ENCODE measurements around the gene DOP1B.

DOP1B gene

DNA sequence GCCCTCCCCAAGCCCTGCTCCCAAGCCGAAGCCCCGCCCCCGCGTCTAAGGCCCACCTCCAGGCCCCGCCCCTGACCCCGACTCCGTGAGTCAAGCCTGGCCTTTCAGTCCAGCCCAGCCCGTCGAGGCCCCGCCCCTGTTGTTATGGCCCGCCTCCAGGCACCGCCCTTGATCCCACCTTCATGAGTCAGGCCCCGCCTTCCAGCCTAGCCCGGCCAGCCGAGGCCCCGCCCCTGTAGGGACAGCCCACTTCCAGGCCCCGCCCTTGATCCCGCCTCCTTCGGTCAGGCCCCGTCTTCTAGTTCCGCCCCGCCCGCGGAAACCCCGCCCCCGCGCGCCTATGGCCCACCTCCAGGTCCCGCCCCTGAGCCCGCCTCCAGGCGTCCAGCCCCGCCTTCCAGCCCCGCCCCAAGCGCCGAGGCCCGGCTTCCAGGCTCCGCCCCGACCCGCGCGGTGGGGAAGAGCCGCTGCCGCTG is 247 bp upstream of the DOP1B start:
- no peak for TF ChIP-seq GATA2 (IDR thresholded peaks at IDR 0.05; ENCODE audit: low read depth, low read length)
- TF ChIP-seq GATA3 (IDR thresholded peaks at IDR 0.05; ENCODE audit: low read depth, low read length) = no peak

DNA sequence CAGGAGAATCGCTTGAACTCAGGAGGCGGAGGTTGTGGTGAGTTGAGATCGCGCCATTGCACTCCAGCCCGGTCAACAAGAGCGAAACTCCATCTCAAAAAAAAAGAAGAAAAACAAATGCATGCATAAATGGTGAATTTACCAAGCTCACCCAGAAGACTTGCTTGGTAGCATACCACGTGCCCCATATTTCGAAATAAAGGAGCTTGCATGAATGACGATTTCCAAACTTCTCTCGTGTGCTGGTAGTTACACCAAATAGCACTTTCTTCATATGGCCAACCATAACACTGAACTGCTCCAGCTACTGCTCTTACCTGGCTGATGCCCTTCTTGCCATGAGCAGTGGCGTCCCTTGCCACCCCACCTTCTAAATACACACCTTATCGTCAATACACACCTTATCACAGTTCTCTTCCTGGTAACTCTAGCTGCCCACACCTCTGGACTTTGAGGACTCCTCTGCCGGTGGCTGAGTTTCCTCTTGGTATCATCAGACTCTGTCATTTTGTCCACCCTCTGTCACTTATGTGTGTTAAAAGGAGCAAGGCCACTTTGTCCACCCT is 2.8 kb downstream of the DOP1B start:
- TF ChIP-seq GATA2 (IDR thresholded peaks at IDR 0.05; ENCODE audit: low read depth, low read length) (no peak), GATA3 (IDR thresholded peaks at IDR 0.05; ENCODE audit: low read depth, low read length) (no peak)

DNA sequence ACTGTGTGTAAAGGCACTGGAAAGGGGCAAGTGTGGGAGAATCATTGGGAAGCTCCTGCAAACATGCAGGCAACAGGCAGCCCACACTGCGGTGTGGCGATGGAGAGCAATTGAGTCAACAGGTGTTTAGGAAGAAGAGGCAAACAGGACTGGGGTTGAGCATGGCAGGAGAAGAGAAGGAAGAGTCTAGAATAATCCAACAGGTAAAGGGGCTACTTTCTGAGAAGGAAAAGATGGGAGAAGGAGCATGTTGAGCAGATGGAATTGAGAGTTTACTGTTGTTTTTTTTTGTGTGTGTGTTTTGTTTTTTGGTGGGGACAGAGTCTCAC is 4.2 kb downstream of the DOP1B start:
- no peak for TF ChIP-seq GATA2 (IDR thresholded peaks at IDR 0.05; ENCODE audit: low read depth, low read length)
- TF ChIP-seq GATA3 (IDR thresholded peaks at IDR 0.05; ENCODE audit: low read depth, low read length) = no peak

DNA sequence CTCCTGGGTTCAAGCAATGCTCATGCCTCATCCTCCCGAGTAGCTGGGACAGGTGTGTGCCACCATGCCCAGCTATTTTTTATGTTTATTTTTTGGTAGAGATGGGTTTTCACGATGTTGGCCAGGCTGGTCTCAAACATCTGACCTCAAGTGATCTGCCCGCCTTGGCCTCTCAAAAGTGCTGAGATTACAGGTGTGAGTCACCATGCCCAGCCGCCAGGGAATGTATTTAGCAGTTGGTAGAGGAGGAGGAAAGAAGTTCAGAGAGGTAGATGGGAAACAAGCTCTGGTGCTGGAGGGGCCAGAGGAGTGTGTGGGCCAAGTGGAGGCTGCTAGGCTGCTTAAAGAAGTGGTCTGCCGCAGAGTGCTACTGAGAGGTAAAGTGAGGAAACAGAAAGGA is 6.0 kb downstream of the DOP1B start:
- TF ChIP-seq GATA3 (IDR thresholded peaks at IDR 0.05; ENCODE audit: low read depth, low read length) (no peak), GATA2 (IDR thresholded peaks at IDR 0.05; ENCODE audit: low read depth, low read length) (no peak)

DNA sequence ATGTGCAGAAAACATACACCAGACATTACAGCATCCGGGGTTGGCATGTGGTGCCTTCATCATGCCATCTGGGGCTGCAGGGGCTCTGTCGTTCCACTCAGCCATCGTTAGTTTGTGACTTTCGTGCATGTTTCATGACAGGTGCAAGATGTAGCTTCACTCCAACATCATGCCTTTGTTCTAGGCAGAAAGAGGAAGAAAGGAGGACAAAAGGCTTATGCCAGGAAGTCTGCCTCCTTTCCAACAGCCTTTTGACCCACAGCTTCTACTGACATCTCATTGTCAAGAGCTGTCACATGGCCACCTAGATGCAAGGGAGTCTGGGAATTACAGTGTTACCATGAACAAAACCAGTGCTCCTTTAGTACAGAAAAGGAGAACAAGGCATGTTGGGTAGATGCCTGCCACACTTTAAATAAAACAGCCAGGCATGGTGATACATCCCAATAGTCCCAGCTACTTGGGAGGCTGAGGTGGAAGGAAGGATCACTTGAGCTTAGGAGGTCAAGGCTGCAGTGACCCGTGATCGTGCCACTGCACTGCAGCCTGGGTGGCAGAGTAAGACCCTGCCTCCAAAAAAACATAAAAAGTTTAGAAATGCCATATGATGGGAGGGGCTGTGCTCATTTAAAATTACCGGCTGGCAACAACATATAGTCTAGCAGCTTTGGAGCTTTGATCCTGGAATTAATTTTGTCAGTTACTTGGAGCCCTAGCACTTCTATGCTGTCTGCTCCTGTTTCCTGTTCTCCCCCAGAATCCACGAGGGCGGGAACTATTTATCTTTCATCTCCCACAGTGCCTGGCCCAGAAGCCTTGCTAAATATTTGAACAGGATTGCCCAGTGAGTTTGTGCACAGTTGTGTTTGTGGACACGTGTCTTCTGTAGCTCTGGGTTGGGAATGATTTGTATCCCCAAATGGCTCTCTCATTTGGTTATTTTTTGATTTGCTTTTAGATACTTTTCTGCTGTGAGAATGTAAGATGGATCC is 7.4 kb downstream of the DOP1B start:
- TF ChIP-seq GATA3 (IDR thresholded peaks at IDR 0.05; ENCODE audit: low read depth, low read length) (no peak), GATA2 (IDR thresholded peaks at IDR 0.05; ENCODE audit: low read depth, low read length) (0 out of 2 replicates have a peak, but pooled peaks have one; percentile 31)

DNA sequence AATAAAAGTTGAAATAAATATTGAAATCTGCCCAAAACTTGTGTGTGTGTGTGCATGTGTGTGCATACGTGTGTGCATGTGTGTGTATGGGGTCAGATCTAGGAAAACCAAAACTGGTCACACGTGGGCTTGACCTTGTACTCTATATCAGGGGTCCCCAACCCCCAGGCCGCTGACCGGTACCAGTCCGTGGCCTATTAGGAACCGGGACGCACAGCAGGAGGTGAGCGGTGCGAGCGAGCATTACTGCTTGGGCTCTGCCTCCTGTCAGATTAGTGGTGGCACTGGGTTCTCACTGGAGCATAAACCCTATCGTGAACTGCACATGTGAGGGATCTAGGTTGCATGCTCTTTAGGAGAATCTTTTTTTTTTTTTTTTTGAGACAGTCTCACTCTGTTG is 8.7 kb downstream of the DOP1B start:
- TF ChIP-seq GATA3 (IDR thresholded peaks at IDR 0.05; ENCODE audit: low read depth, low read length) = no peak
- no peak for TF ChIP-seq GATA2 (IDR thresholded peaks at IDR 0.05; ENCODE audit: low read depth, low read length)

DNA sequence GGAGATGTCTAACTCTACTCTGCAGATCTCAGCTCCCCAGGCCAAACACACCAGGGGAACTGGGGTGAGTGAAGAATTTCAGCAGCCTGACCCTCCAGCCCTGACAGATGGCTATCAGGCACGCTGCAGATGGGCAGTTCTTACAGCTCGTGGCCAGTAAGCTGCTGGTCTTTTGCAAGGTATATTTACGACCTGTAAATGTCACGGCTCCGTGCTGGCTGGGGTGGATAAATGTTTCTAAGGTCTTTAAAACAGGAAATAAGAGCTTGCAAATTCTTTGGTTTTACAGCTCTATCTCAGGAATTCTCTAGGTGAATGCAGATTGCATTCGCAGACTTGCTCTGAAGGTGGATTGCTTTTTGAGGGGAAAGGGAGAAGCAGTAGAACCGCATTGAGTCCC is 10.1 kb downstream of the DOP1B start:
- TF ChIP-seq GATA2 (IDR thresholded peaks at IDR 0.05; ENCODE audit: low read depth, low read length) (peak; percentile 84), GATA3 (IDR thresholded peaks at IDR 0.05; ENCODE audit: low read depth, low read length) (no peak)

DNA sequence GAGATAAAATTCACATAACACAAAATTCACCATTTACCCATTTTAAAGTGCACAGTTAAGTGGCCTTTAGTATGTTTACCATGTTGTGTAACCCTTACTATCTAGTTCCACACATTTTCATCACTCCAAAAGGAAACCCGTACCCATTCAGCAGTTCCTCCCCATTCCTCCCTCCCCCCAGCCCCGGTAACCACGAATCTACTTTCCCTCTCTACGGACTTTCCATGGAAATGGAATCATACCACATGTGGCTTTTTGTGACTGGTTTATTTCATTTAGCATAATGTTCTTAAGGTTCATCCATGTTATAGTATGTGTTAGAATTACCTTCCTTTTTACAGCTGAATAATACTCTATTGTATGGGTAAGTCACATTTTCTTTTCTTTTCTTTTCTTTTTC is 10.9 kb downstream of the DOP1B start:
- no peak for TF ChIP-seq GATA2 (IDR thresholded peaks at IDR 0.05; ENCODE audit: low read depth, low read length)
- no peak for TF ChIP-seq GATA3 (IDR thresholded peaks at IDR 0.05; ENCODE audit: low read depth, low read length)

DNA sequence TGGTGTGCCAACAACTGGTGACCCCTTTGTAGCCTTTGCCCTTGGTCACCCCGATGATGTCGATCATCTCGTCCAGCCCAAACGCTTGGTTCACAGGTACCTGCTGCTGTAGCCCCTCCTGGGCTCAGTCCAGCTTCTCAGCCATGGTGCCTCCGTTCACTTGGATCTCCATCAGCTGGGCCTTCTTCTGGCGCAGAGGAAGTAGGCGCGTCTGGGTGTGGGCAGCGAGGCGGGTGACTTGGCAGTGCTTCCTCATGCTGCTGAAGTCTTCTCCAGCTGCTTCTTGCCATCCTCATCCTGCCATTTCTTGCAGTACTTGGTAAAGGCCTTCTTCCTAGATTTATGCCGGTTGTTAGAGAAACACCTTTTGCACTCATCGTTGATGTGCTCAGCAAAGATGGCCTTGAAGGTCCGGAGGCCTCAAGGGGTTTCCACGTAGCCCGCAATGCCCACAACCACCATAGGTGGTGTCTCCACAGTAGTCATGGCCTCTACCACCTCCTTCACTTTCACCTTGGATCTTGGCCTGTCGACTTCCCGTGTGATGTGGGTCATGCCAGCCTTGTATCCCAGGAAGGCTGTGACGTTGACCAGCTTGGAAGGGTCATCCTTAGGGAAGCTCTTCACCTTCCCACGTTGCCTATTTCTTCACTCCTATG is 13.0 kb downstream of the DOP1B start:
- TF ChIP-seq GATA2 (IDR thresholded peaks at IDR 0.05; ENCODE audit: low read depth, low read length) (no peak), GATA3 (IDR thresholded peaks at IDR 0.05; ENCODE audit: low read depth, low read length) (no peak)

DNA sequence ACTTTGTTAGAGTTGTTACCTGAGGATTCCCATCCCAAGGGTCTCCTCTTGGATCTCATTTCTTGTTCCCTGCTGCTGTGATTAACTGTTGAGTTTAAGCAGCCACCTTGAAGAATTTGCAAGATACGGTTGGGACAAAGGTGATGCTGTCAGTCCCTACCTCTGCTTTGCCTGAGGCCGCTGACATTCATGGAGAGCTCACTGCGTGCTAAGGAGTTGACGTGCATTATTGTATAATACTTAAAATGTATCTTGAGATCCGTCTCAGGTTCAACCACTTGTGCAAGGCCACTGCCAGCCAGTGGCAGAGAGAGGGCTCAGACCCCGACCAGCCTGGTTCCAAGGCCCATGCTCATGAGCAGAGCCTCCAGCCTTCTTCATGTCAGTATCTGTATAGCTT is 14.2 kb downstream of the DOP1B start:
- TF ChIP-seq GATA2 (IDR thresholded peaks at IDR 0.05; ENCODE audit: low read depth, low read length) (no peak), GATA3 (IDR thresholded peaks at IDR 0.05; ENCODE audit: low read depth, low read length) (no peak)

DNA sequence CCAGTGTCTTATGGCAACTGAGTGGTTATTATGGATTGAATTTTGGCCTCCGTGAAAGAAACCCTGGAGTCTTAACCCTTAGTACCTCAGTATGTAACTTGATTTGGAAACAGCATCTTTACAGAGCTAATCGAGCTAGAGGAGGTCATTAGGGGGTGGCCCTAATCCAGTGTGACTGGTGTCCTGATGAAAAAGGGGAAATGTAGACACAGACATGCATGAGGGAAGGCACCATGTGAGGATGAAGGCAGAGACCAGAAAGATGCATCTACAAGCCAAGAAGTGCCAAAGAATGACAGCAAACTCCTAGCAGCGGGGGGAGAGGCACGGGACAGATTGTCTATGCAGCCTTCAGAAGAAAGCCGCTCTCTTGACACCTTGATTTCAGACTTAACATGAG is 14.7 kb downstream of the DOP1B start:
- TF ChIP-seq GATA2 (IDR thresholded peaks at IDR 0.05; ENCODE audit: low read depth, low read length) (no peak), GATA3 (IDR thresholded peaks at IDR 0.05; ENCODE audit: low read depth, low read length) (no peak)

DNA sequence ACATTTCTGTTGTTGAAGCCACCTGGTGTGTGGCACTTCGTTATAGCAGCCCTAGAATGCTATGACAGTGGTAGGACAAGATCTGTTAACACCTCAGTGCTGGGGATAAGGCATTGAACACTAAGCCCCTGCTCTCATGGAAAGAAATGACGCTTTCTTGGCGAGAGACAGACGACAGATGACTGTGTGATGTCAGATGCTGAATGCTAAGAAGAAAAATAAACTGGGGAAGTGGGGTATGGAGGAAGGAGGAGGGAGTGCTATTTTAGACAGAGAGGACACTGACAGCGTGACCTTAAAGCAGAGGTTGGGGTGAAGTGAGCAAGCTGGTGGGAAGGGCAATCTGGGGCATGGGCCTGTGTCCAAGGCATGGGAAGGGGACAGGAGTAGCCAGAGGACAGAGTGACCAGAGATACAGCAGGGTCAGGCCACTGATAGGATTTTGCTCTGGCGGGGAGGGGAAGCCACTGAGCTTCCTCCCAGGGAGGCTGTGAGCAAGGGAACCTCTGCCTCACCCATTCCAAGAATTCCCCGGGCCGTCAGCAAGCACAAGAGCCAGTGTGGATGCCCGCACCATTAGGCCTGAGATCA is 15.2 kb downstream of the DOP1B start:
- TF ChIP-seq GATA3 (IDR thresholded peaks at IDR 0.05; ENCODE audit: low read depth, low read length) (no peak), GATA2 (IDR thresholded peaks at IDR 0.05; ENCODE audit: low read depth, low read length) (no peak)

DNA sequence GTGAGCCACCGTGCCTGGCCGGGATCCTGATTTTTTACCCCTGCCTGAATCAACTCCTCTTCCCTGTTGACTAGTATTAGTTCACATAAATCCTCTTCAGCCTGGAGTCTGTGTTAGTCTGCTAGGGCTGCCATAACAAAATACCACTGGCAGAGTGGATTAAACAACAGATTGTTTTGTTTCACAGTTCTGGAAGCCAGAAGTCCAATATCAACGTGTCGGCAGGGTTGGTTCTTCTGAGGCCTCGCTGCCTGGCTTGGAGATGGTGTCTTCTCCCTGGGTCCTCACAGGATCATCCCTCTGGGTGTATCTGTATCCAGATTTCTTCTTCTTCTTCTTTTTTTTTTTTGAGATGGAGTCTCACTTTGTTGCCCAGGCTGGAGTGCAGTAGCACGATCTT is 18.2 kb downstream of the DOP1B start:
- TF ChIP-seq GATA3 (IDR thresholded peaks at IDR 0.05; ENCODE audit: low read depth, low read length) (no peak), GATA2 (IDR thresholded peaks at IDR 0.05; ENCODE audit: low read depth, low read length) (no peak)
